Activated naive CD8-positive, alpha-beta T cell treated with anti-CD3 and anti-CD28 coated beads for 36 hours (primary cell): Measurements from ENCODE around the gene PRPF38A. TPM values are rescaled to one million over a fixed set of nuclear protein-coding genes. Genes with fewer than 3 reads are reported as not detected.
"Not testable (repeated sequence)": the region's sequence is repeated elsewhere in the genome, so short reads cannot be mapped to it uniquely, and the experiment has no call there.

Experiments used
- DNase-seq: peaks from one replicate; pipeline ENCODE4 v3.0.0; 2021
- H3K27ac Mint-ChIP-seq: one replicate; pipeline ENCODE4 v1.8.0; 2022; ENCODE audit warnings: mild to moderate bottlenecking, moderate library complexity, mixed read lengths
- H3K27me3 Mint-ChIP-seq: one replicate; pipeline ENCODE4 v1.8.0; 2022; ENCODE audit warnings: mild to moderate bottlenecking, mixed read lengths
- H3K36me3 Mint-ChIP-seq: one replicate; pipeline ENCODE4 v1.8.0; 2021; ENCODE audit warnings: mild to moderate bottlenecking, mixed read lengths
- H3K4me1 Mint-ChIP-seq: one replicate; pipeline ENCODE4 v1.8.0; 2021; ENCODE audit warnings: mixed read lengths
- H3K4me3 Mint-ChIP-seq: one replicate; pipeline ENCODE4 v1.8.0; 2022; ENCODE audit warnings: mild to moderate bottlenecking, moderate library complexity, mixed read lengths
- H3K9me3 Mint-ChIP-seq: one replicate; pipeline ENCODE4 v1.8.0; 2022; ENCODE audit warnings: mixed read lengths
- total RNA-seq, 2 experiments: library from RNA; stranded (reverse); gene quantifications; one replicate each; pipeline ENCODE4 v1.2.3, GENCODE V29; 2021

PRPF38A gene
- total RNA-seq, 2 experiments from 2014 or later, result 114 to 119 TPM

DNA sequence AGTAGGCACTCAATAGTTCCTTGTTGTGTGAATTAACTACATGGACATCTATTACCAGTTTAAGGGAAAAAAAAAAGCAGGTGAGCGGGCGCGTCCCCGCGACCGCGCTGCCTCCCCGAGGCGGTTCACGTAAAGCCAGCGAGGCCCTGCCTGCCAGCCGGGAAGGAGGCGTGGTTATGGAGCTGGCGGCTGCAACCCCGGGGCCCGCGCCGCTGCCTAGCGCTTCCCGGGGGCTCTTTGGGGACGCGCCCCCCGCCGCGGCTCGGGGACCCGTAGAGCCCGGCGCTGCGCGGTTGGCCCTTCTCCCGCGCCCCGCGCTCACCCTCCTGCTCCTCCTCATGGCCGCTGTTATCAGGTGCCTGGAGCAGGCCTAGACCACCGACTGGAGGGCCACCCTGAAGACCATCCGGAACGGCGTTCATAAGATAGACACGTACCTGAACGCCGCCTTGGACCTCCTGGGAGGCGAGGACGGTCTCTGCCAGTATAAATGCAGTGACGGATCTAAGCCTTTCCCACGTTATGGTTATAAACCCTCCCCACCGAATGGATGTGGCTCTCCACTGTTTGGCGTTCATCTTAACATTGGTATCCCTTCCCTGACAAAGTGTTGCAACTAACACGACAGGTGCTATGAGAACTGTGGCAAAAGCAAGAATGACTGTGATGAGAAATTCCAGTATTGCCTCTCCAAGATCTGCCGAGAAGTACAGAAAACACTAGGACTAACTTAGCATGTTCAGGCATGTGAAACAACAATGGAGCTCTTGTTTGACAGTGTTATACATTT is 35.8 kb upstream of the PRPF38A start:
- Mint-ChIP-seq H3K27me3 (no peaks in the 10 kb centered on the region), H3K4me1 (peaks cover 29% of the 10 kb centered on the region)

DNA sequence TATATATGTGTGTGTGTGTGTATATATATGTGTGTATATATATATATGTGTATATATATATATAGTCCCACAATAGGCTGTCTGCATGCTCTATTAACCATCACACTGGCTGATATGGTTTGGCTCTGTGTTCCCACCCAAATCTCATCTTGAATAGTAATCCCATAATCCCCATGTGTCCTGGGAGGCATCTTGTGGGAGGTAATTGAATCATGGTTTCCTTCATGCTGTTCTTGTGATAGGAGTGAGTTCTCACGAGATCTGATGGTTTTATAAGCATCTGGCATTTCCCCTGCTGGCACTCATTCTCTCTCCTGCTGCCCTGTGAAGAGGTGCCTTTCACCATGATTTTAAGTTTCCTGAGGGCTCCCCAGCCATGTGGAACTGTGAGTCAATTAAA is 34.6 kb upstream of the PRPF38A start:
- not testable (repeated sequence) for H3K9me3 Mint-ChIP-seq, H3K4me3 Mint-ChIP-seq, DNase-seq, H3K27me3 Mint-ChIP-seq, H3K27ac Mint-ChIP-seq
- Mint-ChIP-seq H3K4me1 (peaks cover 22% of the 10 kb centered on the region), H3K36me3 (peaks cover 36% of the 10 kb centered on the region)

More for the DNA sequence above, 35.8 kb upstream of the PRPF38A start:
- Mint-ChIP-seq H3K36me3 (peaks cover 30% of the 10 kb centered on the region), H3K27ac (no peak overlapping the region), H3K4me3 (peak overlapping the region; percentile 44), H3K9me3 (no peaks in the 10 kb centered on the region)
- peak; percentile 74 for DNase-seq

DNA sequence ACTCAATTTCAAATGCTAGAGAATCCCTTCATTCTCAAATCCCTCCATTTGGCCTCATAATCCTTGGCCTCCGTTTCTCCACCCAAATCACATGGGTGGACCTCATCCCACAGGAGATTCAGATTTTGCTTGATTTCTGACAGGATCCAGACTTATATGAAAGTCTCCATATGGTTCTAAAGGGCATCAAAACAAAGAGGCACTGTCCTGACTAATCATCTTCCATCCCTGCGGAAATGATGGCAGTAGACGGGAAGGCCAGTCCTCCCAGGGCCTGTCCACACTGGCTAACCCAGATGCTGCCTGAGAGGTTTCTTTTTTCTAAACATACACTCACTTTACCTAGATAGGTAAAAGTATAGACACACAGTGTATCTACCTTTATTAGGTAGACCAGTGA is 19.0 kb upstream of the PRPF38A start:
- Mint-ChIP-seq H3K4me3 (no peak overlapping the region), H3K4me1 (no peaks in the 10 kb centered on the region), H3K9me3 (no peaks in the 10 kb centered on the region), H3K36me3 (peaks cover 56% of the 10 kb centered on the region), H3K27ac (no peak overlapping the region), H3K27me3 (no peaks in the 10 kb centered on the region)
- DNase-seq, result no peak

DNA sequence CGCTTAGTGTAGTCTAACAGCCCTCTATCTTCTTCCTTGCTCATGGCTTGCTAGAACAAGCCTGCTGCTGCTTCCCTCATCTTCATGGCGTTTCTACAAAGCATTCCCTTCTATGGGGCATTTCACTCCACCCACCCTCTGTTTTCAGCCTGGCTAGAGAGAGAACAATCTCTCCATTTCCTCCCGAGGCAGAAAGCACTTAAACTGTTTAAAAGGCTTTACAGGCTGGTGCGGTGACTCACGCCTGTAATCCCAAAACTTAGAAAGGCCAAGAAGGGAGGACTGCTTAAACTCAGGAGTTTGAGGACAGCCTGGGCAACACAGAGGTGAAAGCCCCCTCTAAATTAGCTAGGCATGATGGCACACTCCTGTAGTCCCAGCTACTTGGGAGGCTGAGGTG is 17.9 kb upstream of the PRPF38A start:
- no peak overlapping the region for H3K4me3 Mint-ChIP-seq
- DNase-seq, result no peak
- H3K9me3 Mint-ChIP-seq, result no peaks in the 10 kb centered on the region
- peaks cover 58% of the 10 kb centered on the region for H3K36me3 Mint-ChIP-seq
- H3K27ac Mint-ChIP-seq, result no peak overlapping the region
- H3K4me1 Mint-ChIP-seq, result no peaks in the 10 kb centered on the region
- no peaks in the 10 kb centered on the region for H3K27me3 Mint-ChIP-seq

DNA sequence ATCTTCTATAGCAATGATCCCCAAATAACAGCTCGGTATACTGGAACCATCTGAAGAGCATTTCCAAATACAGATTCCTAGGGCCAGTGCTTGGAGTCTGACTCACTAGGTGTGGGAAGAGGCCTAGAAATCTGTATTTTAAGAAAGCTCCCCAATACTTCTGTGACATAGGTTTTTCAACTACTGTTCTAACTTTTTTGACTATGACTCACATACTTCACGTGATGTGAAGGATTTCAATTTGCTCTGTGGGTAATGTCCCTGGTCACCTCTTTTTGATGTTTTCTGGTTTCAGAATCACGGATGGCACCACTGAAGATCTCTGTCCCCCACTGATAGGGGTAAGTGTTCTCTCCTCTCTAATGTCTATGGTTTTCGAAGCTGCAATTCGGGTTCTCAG is 11.2 kb upstream of the PRPF38A start:
- H3K9me3 Mint-ChIP-seq, result no peaks in the 10 kb centered on the region
- peaks cover 65% of the 10 kb centered on the region for H3K36me3 Mint-ChIP-seq
- H3K4me1 Mint-ChIP-seq, result no peaks in the 10 kb centered on the region
- no peaks in the 10 kb centered on the region for H3K27me3 Mint-ChIP-seq
- DNase-seq, result no peak
- no peak overlapping the region for H3K27ac Mint-ChIP-seq
- no peak overlapping the region for H3K4me3 Mint-ChIP-seq

DNA sequence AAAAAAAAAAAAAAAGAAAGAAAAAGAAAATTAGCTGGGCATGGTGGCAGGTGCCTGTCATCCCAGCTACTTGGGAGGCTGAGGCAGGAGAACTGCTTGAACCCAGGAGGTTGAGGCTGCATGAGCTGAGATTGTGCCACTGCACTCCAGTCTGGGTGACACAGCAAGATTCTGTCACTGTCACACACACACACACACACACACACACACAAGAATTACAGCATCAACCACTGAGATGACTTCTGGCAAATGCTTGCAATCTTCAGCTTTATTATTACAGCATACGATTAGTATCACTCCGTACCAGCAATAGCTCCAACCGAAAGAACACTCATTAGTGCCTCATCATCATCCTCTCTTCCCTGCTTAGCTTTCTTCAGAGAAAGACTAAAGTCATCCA is 4.8 kb upstream of the PRPF38A start:
- H3K27me3 Mint-ChIP-seq, result no peaks in the 10 kb centered on the region
- DNase-seq, result no peak
- H3K36me3 Mint-ChIP-seq, result peaks cover 71% of the 10 kb centered on the region
- H3K9me3 Mint-ChIP-seq, result no peaks in the 10 kb centered on the region
- peaks cover 24% of the 10 kb centered on the region for H3K4me1 Mint-ChIP-seq
- H3K4me3 Mint-ChIP-seq, result no peak overlapping the region
- no peak overlapping the region for H3K27ac Mint-ChIP-seq

DNA sequence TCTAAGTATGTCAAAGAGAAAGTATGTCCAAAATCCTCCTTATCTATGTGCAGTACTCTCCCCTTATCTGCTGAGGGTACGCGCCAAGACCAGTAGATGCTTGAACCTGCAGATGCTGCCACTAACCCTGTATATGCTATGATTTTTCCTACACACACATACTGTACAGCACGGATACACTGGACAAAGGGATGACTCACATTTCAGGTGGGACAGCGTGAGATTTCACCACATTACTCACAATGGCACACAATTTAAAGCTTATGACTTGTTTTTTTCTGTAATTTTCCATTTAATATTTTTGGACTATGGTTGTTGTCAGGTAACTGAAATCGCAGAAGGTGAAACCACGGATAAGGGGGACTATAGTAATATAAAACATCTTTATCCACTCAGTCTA is 4.3 kb upstream of the PRPF38A start:
- DNase-seq, result no peak
- H3K4me3 Mint-ChIP-seq, result no peak overlapping the region
- no peak overlapping the region for H3K27ac Mint-ChIP-seq
- no peaks in the 10 kb centered on the region for H3K27me3 Mint-ChIP-seq
- no peaks in the 10 kb centered on the region for H3K9me3 Mint-ChIP-seq
- H3K4me1 Mint-ChIP-seq, result peaks cover 24% of the 10 kb centered on the region
- H3K36me3 Mint-ChIP-seq, result peaks cover 69% of the 10 kb centered on the region

DNA sequence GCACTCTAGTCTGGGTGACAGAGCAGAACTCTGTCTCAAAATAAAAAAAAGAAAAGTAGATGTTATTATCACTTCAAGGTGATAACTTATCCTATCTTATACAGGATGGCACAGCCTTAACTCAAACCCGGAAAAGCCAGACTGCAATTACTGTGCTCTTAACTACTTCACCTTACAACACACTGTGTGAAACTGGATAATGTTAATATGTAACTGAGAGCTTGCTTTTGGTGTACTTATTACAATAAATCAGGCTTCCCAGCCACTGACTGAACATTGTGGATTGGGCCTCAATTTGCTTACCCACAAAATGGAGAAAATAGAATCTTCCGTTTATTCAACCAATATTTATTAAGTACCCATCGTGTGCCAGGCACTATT is 1.6 kb upstream of the PRPF38A start:
- peaks cover 65% of the 10 kb centered on the region for H3K36me3 Mint-ChIP-seq
- H3K4me1 Mint-ChIP-seq, result peaks cover 38% of the 10 kb centered on the region
- no peaks in the 10 kb centered on the region for H3K27me3 Mint-ChIP-seq
- no peak for DNase-seq
- H3K9me3 Mint-ChIP-seq, result no peaks in the 10 kb centered on the region
- H3K27ac Mint-ChIP-seq, result peak overlapping the region; percentile 100
- peak overlapping the region; percentile 100 for H3K4me3 Mint-ChIP-seq

DNA sequence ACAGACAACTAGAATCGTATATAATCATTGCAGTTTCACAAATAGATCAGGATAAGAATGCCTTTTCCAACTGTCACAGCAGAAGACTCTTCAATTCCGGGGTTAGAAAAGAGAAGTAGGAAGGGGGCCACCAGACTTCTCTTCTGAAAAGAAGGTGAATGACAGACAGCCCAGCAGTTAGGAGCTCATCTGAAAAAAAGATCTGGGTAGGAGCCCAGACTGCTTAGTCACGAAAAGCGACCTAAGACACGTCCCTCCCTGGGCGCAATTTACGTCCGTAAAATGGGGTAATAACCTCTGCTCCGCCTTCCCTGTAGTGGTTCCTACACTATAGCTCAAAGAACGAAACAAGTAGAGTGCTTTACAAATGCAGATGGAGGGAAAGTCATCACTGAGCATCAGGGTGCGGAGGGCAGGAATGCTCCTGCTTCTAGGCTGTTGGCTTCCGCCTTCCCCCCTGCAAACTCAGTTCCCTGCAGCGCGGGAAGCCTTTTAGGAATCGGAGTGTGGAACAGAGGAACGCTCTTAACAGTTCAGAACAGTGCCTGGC is 761 bp upstream of the PRPF38A start:
- H3K9me3 Mint-ChIP-seq, result no peaks in the 10 kb centered on the region
- peaks cover 40% of the 10 kb centered on the region for H3K4me1 Mint-ChIP-seq

DNA sequence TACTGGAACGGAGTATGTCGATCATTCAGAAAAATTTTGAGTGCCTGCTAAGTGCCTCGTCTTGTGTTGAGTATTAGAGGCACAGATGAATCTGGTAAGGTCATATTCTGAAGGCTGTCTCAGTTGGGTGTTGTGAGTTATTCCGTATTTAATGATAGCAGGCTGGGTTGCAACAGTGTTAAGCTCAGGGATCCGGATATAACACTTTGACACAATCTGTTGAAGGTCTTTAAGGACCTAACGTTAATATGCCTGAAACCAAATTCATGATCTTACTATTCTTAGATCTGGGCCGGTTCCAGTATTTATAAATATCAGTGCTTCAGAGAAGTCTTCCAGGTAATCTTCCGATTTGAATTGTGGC is 555 bp downstream of the PRPF38A start:
- peak overlapping the region; percentile 100 for H3K4me3 Mint-ChIP-seq

More for the DNA sequence above, 761 bp upstream of the PRPF38A start:
- Mint-ChIP-seq H3K36me3 (peaks cover 65% of the 10 kb centered on the region), H3K27ac (peak overlapping the region; percentile 100), H3K27me3 (no peaks in the 10 kb centered on the region), H3K4me3 (peak overlapping the region; percentile 100)
- DNase-seq, result peak; percentile 42

DNA sequence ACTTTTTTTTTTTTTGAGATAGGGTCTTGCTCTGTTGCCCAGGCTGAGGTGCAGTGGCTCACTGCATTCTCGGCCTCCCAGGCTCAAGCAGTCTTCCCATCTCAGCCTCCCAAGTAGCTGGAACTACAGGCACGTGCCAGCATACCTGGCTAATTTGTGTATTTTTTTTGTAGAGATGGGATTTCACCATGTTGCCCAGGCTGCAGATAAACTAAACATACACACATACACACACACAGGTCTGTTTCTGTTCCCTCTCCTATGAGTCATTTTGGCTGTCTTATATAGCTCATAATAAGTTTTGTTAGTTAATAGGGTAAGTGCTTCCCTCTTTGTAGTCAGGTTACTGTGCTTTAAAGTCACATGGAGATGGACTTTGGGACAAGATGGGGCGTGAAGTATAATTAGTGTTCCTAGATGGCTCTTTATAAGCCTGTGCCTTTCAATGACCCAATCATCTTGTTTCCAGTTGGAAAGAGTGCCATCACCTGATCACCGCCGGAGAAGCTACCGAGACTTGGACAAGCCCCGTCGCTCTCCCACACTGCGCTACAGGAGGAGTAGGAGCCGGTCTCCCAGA is 9.1 kb downstream of the PRPF38A start:
- Mint-ChIP-seq H3K9me3 (no peaks in the 10 kb centered on the region), H3K27ac (no peak overlapping the region), H3K4me3 (no peak overlapping the region), H3K4me1 (peaks cover 2% of the 10 kb centered on the region), H3K27me3 (no peaks in the 10 kb centered on the region), H3K36me3 (peaks cover 43% of the 10 kb centered on the region)
- DNase-seq, result no peak

More for the DNA sequence above, 555 bp downstream of the PRPF38A start:
- DNase-seq, result no peak
- H3K9me3 Mint-ChIP-seq, result no peaks in the 10 kb centered on the region
- peaks cover 40% of the 10 kb centered on the region for H3K4me1 Mint-ChIP-seq
- H3K36me3 Mint-ChIP-seq, result peaks cover 61% of the 10 kb centered on the region
- no peaks in the 10 kb centered on the region for H3K27me3 Mint-ChIP-seq
- H3K27ac Mint-ChIP-seq, result peak overlapping the region; percentile 100

DNA sequence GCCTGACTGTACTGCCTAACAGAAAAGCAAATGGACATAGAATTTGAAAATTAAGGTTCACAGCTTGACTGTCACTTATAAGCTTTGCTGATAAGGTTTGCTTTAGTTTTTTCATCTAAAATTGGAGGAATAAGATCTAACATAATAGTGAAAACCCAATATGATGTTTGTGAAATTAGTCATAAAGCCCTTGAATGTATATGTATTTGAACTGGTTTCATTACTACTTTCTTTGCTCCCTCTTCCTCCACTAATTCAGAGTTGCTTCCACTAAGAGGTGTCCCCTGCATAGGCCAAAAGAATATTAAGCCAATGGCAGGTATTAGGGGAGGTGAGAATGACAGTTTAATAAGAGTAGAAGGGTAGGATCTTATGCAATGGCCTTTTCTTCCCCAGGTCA is 10.5 kb downstream of the PRPF38A start:
- Mint-ChIP-seq H3K27ac (no peak overlapping the region), H3K4me1 (peaks cover 7% of the 10 kb centered on the region), H3K4me3 (no peak overlapping the region), H3K27me3 (no peaks in the 10 kb centered on the region), H3K36me3 (peaks cover 48% of the 10 kb centered on the region), H3K9me3 (no peaks in the 10 kb centered on the region)
- no peak for DNase-seq

DNA sequence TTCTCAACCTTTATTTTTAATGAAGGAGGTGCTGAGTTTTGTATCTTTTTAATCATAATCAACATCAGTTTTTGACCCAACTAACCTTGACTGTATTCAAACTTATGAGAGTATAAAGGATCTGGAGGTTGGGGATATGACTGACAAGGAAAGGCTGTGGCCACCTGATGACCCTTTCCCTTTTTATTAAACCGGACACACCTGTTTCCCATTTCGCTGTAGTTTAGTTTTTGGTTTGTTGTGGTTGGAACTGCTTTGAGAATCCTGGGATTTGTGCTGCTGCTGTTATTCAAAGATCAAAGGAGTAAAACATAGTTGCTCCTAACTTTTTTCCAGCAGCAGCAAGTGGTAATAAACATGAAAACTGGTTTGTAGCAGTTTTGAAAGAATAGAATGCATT is 12.4 kb downstream of the PRPF38A start:
- Mint-ChIP-seq H3K27ac (no peak overlapping the region), H3K4me1 (peaks cover 7% of the 10 kb centered on the region), H3K4me3 (no peak overlapping the region), H3K9me3 (no peaks in the 10 kb centered on the region), H3K36me3 (peaks cover 45% of the 10 kb centered on the region), H3K27me3 (no peaks in the 10 kb centered on the region)
- DNase-seq, result no peak

DNA sequence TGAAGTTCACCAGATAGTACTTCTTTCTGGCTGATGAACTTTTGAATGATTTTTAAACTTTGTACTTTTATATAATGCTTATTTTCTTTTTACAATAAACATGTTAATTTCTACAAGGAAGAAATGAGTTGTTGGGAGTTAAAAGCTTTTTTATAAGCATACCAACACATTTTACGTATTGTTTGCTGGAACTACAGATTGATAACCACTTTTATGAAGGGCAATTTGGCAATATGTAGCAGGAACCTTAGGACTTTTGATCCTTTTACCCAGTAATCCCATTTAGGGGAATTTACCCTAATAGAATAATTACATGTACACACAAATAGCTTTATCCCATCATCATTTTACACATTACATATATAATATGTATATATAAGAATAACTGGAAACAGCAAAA is 16.3 kb downstream of the PRPF38A start:
- peaks cover 48% of the 10 kb centered on the region for H3K36me3 Mint-ChIP-seq
- no peaks in the 10 kb centered on the region for H3K27me3 Mint-ChIP-seq
- no peak overlapping the region for H3K27ac Mint-ChIP-seq
- no peaks in the 10 kb centered on the region for H3K9me3 Mint-ChIP-seq
- no peak overlapping the region for H3K4me3 Mint-ChIP-seq
- H3K4me1 Mint-ChIP-seq, result peaks cover 35% of the 10 kb centered on the region
- no peak for DNase-seq

DNA sequence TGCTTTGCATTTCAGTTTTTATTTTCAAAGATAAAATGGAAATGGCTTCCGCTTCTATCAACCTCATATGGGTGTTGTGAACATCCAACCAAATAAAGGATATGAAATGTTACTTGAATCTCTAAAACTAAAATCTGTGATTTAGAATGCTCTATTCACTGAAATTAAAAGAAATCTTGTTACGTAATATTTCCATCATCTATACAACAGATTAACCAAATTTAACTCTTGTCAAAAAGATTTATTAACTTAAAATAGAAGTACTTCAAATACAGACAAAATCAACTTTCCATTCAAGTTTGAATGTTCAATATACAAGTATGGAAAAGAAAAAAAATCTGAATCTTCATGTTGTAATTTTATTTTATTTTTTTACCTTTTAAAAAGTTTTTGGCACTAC is 18.7 kb downstream of the PRPF38A start:
- H3K36me3 Mint-ChIP-seq, result peaks cover 53% of the 10 kb centered on the region
- H3K9me3 Mint-ChIP-seq, result no peaks in the 10 kb centered on the region
- DNase-seq, result no peak
- peak overlapping the region; percentile 34 for H3K27ac Mint-ChIP-seq
- peaks cover 42% of the 10 kb centered on the region for H3K4me1 Mint-ChIP-seq
- H3K27me3 Mint-ChIP-seq, result no peaks in the 10 kb centered on the region
- no peak overlapping the region for H3K4me3 Mint-ChIP-seq

DNA sequence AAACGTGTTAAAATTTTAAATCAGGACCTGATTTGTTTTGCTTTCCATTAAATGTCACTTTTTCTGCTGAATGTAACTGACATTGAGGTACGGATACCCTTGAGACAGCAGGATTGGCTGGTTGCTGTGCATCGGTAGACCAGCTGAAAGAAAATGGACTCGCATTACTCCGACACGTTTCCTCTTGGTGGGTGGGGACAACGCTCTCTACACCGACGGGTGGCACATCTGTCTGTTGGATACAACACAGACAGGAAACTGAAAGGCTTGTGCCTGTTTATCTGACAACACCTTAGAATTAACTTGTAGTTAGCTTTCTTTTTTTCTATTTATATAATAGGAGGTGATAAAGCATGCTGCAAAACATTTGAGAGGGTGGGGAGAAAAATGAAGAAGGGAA is 19.4 kb downstream of the PRPF38A start:
- H3K4me1 Mint-ChIP-seq, result peaks cover 40% of the 10 kb centered on the region
- H3K4me3 Mint-ChIP-seq, result peak overlapping the region; percentile 55
- H3K36me3 Mint-ChIP-seq, result peaks cover 54% of the 10 kb centered on the region
- peak; percentile 69 for DNase-seq
- H3K27me3 Mint-ChIP-seq, result no peaks in the 10 kb centered on the region
- peak overlapping the region; percentile 92 for H3K27ac Mint-ChIP-seq
- no peaks in the 10 kb centered on the region for H3K9me3 Mint-ChIP-seq
